Measurements from ENCODE around the gene RCOR2.
"Not testable (repeated sequence)": the region's sequence is repeated elsewhere in the genome, so short reads cannot be mapped to it uniquely, and the experiment has no call there.

RCOR2 gene

GRCh38 chr11:63879598-63880402 is 37.2 kb downstream of the RCOR2 start:
- peak; percentile 52 for DNase-seq (ENCODE audit: low read depth, low spot score)

DNA sequence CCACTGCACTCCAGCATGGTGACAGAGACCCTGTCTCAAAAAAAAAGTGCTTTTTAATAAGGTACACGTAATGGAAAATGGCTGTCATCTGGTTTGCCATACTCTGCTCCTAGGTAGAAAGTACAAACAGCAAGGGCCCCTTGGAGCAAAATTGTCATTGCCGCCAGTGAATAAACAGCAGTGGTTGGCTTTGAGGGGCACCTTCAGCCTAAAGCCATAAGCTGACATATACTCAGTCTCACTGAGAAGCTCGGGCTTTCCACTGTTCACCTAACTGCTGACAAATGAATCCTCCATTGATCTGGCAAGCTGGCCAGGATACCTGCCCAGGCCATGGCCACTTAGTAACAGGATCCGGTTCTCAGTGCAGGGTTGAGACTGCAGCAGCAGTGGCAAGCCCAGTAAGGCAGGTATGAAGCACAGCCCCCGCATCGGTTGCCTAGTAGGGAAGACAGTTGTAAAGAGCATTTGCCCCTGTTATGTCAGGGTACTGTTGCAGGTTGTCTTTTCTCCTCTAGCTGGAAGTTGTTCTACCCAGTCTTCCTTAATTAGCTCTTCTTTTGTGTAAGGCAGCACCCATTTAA is 39.2 kb downstream of the RCOR2 start:
- DNase-seq (ENCODE audit: low read depth, low spot score) = no peak

- no peak for DNase-seq (ENCODE audit: low read depth, low spot score)
These were observed 40.3 kb downstream of the RCOR2 start for GRCh38 chr11:63876616-63877015.

- DNase-seq (ENCODE audit: low read depth, low spot score) = no peak
These were observed 41.4 kb downstream of the RCOR2 start for GRCh38 chr11:63875506-63876065.

DNA sequence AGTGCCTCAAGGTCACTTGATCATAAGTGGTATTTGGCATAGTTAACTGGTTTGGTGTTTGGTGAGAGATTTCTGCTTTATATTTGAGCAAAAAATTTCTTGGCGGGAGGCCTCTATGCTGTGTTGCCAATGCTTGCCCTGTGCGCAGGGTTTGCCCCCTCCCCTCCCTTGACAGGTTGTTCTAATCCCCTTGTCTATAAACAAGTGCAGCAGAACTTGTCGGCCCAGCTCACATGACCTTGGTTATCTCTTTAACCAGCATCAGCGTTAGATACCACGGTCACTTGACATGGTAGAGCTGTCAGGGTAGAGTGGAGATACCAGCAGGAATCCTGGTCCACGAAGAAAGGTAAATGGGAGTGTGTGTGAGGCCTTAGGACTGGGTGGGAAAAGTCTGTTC is 42.5 kb downstream of the RCOR2 start:
- DNase-seq (ENCODE audit: low read depth, low spot score) = no peak

DNA sequence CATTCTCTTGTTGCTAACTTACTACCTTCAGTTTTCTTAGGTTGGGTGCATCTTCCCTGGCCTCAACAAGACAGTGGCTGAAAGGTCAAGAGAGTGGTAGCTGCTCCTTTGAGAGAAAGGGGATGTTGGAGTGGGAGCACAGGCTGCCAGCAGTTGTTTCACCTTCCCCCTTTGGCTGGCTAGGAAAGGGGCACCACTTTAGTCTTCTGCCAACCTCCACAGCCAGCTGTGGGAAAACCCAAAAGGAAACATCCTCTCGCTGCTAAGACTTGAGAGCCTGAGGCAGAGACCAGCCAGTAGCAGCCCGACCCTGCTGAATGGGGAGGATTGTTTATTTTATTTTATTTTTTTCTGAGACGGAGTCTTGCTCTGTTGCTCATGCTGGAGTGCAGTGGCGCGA is 43.7 kb downstream of the RCOR2 start:
- DNase-seq (ENCODE audit: low read depth, low spot score) = no peak

GRCh38 chr11:63872800-63873197 is 44.2 kb downstream of the RCOR2 start:
- DNase-seq (ENCODE audit: low read depth, low spot score) = no peak

DNA sequence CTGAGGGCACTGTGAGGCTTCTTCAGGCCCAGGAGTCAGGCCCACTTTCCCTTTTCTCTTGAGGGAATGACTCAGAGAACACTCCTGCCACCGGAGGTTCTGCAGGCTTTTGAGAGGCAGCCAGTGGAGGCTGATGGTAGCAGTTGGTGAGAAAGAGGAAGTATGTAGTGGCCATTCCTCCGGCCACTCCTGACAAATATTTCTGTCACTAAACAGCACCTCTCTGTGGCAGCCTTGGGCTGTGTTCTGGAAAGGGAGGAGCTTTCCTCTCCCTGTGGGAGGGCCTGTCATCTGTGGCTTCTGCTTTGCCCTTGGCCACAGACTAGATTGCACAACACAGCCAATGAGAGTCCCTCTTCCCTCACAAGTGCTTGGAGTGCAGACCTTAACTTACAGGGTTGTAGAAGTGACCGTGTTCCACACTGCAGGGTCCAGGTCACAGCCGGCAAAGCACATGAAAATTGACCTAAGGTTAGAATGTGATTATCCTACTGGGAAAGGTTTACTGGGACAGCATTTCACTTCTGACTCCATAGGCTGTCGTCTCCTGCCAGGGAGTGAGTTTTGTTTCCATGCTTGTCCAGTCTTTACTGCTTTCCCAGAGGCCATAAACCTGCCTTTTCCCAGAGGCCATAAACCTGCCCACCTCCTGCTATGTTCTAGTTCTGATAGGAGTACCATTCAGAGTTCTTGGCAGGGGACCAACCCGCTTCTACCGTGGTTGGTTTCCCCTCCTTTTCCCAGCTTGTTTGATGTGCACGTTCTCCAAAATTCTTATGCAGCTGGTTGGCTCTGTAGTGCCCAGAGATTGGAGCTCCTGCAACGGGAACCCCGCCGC is 44.8 kb downstream of the RCOR2 start:
- DNase-seq (ENCODE audit: low read depth, low spot score) = peak; percentile 90

DNA sequence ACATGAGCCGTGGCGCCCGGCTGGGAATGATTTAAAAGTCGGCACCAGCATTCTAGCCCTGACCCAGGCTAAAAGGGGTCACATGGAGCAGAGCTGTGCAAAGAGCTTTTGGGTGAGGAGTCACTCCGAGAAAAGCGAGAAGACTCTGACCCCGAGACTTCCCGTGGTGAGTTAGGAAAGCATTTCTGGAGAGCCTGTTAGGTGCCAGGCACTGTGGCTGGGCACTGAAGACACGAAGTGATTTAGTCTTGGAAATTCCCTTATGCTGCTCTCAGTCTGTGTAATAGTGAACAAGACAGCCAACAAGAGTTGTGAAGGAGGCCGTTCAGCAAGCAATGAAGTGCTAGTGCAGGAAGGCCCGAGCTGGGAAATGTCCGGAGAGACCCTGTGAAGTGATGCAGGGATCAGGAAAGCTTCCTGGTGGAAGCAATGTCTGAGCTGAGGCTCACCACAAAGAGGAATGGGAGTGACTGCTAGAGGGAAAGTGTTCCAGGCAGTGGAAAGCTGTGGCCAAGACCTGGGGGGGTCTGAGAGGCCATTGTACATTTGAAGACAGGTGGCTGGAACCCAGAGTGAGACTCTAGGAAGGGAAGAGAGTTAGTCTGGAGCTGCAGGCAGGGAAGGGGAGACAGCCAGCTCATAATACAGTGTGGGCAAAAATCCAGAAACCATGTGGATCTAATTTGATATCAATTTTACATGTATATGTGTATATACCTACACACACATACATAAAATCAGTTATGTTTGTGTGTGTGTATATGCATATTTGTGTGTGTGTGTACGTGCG is 46.4 kb downstream of the RCOR2 start:
- no peak for DNase-seq (ENCODE audit: low read depth, low spot score)

- no peak for DNase-seq (ENCODE audit: low read depth, low spot score)
These were observed 47.3 kb downstream of the RCOR2 start for GRCh38 chr11:63869683-63870082.

GRCh38 chr11:63869171-63869591 is 47.8 kb downstream of the RCOR2 start:
- DNase-seq (ENCODE audit: low read depth, low spot score) = no peak

DNA sequence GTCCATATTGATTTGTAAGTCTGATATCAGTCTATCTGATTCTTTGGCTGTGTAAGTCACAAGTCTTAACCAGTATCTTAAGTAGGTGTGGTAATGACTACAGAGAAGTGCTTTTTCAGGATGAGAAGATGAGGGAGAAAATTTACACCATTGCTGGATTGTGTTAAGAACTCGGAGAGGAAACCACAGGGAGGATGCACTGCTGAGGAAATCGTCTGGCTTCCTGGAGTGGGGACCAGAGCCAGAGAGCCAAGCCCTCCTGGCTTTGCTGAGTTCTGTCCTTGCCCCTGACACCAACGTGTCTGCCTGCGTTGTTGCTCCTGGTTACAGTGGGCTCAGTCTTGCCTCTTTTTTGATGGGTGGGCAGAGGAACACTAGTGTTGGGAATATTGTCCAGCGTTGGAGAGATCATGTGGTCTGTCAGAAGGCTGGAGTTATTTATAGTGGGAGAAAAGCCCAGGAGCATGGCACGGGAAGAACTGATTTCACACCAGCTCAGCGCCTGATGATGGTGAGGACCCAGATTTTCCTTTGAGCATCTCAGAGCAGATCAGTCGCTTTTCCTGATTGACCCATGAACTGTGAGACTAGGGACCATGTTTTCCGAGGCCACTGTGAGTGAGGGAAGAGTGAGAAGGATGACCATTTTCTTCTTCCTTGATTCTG is 48.4 kb downstream of the RCOR2 start:
- DNase-seq (ENCODE audit: low read depth, low spot score) = no peak

GRCh38 chr11:63867511-63867910 is 49.5 kb downstream of the RCOR2 start:
- no peak for DNase-seq (ENCODE audit: low read depth, low spot score)

- peak; percentile 80 for DNase-seq (ENCODE audit: low read depth, low spot score)
These were observed 50.8 kb downstream of the RCOR2 start for GRCh38 chr11:63866211-63866610.

DNA sequence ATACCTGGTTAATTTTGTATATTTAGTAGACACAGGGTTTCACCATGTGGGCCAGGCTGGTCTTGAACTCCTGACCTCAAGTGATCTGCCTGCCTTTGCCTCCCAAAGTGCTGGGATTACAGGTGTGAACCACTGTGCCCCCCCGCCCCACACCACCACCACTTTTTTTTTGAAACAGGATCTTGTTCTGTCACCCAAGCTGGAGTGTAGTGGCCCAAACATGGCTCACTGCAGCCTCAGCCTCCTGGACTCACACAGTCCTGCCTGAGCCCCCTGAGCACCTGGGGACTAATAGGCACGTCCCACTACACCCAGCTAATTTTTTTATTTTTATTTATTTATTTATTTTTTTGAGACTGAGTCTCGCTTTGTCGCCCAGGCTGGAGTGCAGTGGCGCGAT is 53.3 kb downstream of the RCOR2 start:
- DNase-seq (ENCODE audit: low read depth, low spot score) = not testable (repeated sequence)

DNA sequence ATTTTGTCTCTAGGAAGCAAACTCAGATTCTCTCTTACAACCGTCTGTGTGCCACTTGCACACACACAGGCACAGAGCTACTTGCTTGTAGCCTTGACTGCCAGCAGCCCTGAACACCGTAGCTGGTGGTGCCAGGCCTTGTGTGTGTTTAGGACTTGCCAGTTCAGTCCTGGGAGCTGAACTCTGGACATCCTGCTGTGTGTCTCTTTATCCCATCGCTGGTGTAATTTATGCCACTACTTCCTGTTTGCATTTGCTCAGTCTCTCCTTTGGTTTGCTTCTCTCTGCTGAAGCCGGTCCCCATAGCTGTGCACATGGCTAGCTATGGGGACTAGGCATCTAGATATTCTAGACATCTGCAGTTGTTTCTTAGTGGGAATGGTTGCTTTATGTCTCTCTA is 54.0 kb downstream of the RCOR2 start:
- no peak for DNase-seq (ENCODE audit: low read depth, low spot score)

Measured in astrocyte of the hippocampus (primary cell).